IPS-11a (cell line): ENCODE data around the gene PEX1.
A peak's percentile ranks its signal among the peaks of the same experiment; 100 is the strongest.
"Not testable (repeated sequence)": the region's sequence is repeated elsewhere in the genome, so short reads cannot be mapped to it uniquely, and the experiment has no call there.

Source experiments
- H3K4me3 ChIP-seq: one replicate; pipeline ENCODE4 v1.5.1; 2013; ENCODE audit warnings: low read depth, low read length, control low read depth

PEX1 gene

DNA sequence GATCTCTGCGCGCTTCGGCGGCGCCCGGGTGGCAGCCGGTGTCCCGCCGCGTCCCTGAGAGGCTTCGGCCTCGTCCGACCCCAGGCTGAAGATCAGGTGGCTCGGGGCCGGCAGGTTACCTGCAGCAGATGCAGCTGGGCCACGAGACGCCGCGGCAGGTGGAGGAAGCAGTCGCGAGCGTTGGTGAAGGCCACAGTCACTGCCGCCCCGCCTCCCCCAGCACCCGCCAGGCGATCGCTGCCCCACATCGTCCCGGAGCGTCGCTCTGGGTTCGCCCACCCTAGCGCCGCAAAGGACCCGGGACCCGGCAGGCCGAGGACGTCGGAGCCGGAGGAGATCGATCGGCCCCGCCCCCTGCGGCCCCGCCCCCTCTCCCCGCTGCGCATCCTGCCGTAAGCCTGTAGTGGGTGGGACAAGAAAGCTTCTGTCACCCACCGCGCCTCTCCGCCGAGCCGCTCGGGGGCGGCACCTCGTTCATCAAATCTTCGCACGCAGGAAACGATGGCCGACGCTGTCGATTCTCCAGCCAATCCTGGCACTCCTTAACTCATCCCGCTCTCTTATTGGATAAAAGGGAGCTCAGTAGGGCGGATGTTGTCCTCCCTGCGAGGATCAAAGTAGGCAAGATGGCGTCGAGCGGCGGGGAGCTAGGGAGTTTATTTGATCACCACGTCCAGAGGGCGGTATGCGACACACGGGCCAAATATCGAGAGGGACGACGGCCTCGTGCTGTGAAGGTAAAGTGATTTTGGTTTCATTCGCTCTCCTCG is at the start of gene PEX1, which contains the start of gene RBM48:
PEX1 (minus strand) TSS at position 333 of the 770 bp plus-strand sequence; CDS start at position 248, 85 bp downstream.
RBM48 (plus strand) TSS at position 608 of the 770 bp plus-strand sequence; CDS start at position 627, 19 bp downstream.
- H3K4me3 ChIP-seq: peak within 1 kb of the TSS; percentile 87

DNA sequence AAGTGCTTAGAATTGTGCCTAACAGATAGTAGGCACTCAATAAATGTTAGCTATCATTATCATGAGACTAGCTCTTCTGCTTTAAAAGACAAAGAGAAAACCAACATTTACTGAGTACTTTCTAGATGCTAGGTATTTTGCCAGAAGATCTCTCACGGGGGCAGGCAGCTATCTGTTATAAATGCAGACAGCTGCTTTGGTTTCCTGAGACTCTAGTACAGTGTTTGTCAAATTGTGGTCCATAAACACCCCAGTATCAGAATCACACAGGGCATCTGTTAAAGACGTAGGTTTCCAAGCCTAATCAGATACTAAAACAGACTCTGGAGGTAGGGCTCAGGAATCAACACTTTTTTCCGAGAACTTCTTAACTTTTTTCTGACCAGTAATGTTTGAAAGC is 48.0 kb upstream of the PEX1 start:
- H3K4me3 ChIP-seq: no peak overlapping the region

- H3K4me3 ChIP-seq: no peak overlapping the region
These were observed 40.8 kb upstream of the PEX1 start for GRCh38 chr7:92569137-92569536.

DNA sequence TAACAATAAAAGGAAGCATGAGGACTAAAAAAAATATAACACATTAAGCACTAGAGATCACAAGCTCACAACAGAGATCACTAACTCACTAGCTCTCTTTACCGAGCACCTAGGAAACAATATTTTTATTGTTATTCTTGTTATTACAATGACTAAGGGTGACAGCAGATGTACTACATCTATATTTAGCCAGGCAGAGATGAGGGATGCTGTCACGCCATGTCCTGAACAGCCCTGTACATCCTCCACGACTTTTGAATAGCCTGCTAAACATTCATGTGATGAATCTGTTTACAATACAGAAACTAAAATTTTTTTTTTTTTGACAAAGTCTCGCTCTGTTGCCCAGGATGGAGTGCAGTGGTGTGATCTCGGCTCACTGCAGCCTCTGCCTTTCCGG is 39.1 kb upstream of the PEX1 start:
- H3K4me3 ChIP-seq: no peak overlapping the region

- H3K4me3 ChIP-seq: no peak overlapping the region
These were observed 35.0 kb upstream of the PEX1 start for GRCh38 chr7:92563345-92563744.

DNA sequence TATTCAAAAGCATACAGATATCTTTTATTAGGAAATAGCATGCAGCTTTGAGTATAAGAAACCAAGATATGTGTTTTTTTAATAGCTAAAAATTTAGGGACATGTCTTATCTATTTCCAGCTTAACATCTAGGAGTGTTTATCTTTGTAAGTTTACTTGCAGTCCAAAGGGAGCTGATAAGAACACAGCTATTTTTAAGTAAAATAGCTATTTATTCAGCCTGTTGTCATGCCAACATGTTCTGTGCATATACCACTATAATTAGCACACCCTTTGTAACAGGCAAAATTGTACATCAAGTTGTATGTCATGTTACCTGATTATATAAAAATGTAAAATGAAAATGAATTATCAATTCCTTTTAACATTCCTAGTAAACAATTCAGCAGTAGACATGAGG is 32.3 kb upstream of the PEX1 start:
- no peak overlapping the region for H3K4me3 ChIP-seq

GRCh38 chr7:92557808-92558362 is 29.6 kb upstream of the PEX1 start:
- H3K4me3 ChIP-seq: no peak overlapping the region

- no peak overlapping the region for H3K4me3 ChIP-seq
These were observed 28.9 kb upstream of the PEX1 start for GRCh38 chr7:92557249-92557648.

DNA sequence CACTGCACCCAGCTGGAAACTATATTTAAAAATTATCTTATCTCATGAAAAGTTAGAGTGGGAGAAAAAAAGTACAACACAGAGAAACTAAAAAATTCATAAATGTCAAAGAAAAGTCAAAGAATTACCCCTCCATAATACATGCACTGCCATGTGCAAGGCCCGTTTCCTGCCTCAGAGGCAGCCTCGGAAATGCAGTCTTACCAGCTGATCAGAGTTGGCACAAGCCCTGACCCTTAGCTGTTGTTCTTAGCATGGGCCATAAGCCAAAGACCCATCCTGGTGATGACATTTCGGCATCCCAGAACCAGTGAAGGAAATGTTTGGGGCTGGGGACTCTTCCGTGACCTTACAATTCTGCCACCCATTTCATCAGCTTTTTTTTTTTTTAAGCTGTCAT is 21.9 kb upstream of the PEX1 start:
- H3K4me3 ChIP-seq: no peak overlapping the region

GRCh38 chr7:92547579-92547978 is 19.3 kb upstream of the PEX1 start:
- H3K4me3 ChIP-seq: no peak overlapping the region

DNA sequence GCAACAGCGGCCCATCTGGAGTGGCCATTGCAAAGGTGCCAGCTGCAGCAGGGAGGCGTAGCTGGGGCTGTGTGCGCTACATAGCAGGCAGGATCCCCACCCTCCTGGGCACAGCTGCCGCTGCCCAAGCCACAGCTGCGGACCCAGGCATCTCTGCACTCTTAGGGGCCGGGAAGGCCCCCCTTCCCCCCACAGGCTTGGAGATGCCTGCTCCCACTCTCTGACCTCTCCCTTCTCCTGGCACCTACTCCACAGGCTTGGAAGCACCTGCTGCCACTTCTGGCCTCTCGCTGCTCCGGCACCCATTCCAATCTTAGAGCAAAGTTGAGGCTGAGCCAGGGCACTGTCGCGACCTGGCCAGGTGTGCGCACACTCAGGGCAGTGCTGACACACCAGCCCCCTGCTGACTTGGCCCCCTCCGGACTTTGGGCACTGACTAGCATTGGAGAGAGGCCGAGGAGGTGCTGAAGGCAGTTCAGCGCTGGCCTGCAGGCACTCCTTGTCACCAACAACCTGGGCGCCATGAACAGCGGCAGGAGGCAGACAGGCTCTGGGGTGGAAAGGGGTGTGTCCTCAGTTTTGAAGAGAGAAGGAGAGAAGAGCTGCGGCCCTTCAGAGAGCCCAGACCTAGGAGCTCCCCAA is 18.7 kb upstream of the PEX1 start:
- H3K4me3 ChIP-seq: no peak overlapping the region

DNA sequence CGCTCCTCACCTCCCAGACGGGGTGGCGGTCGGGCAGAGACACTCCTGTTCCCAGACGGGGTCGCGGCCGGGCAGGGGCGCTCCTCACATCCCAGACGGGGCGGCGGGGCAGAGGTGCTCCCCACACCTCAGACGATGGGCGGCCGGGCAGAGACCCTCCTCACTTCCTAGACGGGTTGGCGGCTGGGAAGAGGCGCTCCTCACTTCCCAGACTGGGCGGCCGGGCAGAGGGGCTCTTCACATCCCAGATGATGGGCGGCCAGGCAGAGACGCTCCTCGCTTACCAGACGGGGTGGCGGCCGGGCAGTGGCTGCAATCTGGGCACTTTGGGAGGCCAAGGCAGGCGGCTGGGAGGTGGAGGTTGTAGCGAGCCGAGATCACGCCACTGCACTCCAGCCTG is 16.8 kb upstream of the PEX1 start:
- H3K4me3 ChIP-seq: not testable (repeated sequence)

- not testable (repeated sequence) for H3K4me3 ChIP-seq
These were observed 15.2 kb upstream of the PEX1 start for GRCh38 chr7:92543542-92543941.

DNA sequence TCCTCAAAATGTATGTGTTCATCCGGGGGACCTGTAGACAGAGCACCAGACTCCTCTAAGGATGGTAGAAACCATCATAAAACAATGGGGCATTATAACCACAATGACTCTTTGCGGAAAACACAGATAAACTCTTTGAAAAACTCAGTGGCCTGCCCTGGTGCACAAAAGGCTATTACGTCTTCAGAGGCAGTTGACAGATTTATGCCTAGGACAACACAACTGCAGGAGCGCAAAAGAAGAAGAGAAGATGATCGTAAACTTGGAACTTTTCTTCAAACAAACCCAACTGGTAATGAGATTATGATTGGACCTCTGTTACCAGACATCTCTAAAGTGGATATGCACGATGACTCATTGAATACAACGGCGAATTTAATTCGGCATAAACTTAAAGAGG is 6.3 kb upstream of the PEX1 start:
- no peak overlapping the region for H3K4me3 ChIP-seq

DNA sequence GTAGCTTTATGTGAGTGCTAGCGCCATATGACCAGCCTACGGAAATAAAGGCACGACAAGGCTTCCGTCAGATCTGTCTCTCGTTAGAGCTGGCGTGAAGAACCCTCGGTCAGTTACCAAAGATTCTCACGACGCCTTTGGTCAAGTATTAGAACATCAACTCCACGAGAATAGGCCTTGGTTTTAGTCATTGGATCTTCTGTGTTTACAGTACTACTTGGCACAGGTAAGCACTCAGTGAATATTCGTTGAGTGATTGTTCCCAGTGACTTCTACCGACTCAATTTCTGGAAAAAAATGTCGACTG is 591 bp upstream of the PEX1 start:
- H3K4me3 ChIP-seq: peak overlapping the region; percentile 87

- H3K4me3 ChIP-seq: peak overlapping the region; percentile 80
These were observed 776 bp downstream of the PEX1 start for GRCh38 chr7:92527300-92528187.

DNA sequence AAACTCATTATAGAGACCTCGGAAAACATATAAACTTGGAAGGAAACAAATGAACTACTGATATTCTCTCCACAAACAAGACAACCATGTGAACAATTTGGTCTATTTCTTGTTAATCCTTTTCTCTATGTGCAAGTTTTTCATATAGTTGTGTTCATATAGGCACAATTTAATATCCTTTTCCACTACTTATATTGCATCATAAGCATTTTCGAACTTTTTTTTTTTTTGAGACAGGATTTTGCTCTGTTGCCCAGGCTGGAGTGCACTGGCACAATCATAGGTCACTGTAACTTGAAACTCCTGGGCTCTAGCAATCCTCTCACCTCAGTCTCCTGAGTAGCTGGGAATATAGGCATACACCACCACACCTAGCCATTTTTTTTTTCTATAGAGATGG is 5.2 kb downstream of the PEX1 start:
- no peak overlapping the region for H3K4me3 ChIP-seq

DNA sequence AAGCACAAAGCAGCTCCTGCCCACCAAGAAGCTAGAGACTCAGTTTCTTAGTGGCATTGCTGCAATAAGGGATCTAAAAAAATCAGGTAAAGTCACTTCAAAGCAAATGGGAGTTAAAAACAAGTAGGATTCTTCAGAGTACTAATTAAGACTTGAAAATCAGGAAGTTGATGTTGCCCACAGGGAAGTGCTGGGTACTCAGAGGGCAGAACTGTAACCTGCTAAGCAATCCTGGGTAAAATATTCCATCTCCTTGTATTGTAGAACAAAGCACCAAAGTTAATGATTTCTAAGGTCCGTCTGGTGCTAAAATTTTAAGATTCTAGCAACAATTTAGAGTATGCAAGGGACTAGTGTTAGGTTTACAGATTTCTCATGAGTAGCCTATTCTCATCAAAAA is 8.3 kb downstream of the PEX1 start:
- no peak overlapping the region for H3K4me3 ChIP-seq

DNA sequence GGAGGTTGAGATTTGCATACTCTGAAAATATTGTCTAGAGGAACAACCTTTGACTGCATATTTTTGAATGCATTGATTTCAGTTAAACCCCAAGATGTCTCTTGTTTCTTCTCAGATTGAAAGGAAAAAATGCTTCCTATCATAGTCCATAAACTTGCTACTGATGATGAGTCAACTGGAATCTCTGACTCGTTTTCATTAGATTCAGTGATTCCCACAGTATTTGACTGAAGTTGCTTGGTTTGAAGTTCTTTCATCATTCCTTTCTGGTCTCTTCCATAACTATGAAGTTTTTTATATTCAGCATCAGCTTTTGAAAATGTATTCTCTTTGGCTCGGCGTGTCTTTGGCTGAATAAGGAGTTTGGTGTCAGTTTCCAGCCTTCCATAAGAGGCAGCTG is 10.7 kb downstream of the PEX1 start:
- H3K4me3 ChIP-seq: no peak overlapping the region

- no peak overlapping the region for H3K4me3 ChIP-seq
These were observed 15.0 kb downstream of the PEX1 start for GRCh38 chr7:92513167-92513902.

GRCh38 chr7:92508946-92509345 is 19.4 kb downstream of the PEX1 start:
- no peak overlapping the region for H3K4me3 ChIP-seq
